ENCODE measurements around the gene HSF5.

The HSF5 gene

DNA sequence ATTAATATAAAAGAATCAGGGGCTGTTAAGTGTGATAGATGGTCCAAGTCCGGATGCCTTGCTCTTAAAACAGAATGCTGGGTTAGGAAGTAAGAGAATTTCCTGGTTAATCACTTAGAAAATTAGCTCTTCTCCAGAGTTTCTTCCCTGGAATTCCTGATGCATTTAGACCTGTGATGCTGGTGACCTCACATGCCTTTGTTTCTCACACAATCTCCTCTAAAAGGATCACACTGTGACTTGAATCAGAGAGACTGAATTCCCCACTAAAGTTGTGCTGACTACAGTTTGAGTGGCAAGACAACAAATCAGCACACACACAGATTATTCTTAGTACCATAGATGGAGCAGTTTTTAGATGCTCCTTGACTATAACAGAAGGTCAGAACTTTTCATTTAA is 66.5 kb downstream of the HSF5 start:
- TF ChIP-seq, protein P1, sequence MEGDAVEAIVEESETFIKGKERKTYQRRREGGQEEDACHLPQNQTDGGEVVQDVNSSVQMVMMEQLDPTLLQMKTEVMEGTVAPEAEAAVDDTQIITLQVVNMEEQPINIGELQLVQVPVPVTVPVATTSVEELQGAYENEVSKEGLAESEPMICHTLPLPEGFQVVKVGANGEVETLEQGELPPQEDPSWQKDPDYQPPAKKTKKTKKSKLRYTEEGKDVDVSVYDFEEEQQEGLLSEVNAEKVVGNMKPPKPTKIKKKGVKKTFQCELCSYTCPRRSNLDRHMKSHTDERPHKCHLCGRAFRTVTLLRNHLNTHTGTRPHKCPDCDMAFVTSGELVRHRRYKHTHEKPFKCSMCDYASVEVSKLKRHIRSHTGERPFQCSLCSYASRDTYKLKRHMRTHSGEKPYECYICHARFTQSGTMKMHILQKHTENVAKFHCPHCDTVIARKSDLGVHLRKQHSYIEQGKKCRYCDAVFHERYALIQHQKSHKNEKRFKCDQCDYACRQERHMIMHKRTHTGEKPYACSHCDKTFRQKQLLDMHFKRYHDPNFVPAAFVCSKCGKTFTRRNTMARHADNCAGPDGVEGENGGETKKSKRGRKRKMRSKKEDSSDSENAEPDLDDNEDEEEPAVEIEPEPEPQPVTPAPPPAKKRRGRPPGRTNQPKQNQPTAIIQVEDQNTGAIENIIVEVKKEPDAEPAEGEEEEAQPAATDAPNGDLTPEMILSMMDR (conservative IDR thresholded peaks at IDR 0.05; ENCODE audit: low read depth, low read length), result no peak
- DNase-seq (ENCODE audit: low read depth), result no peak
- no peak overlapping the region for H3K4me3 ChIP-seq (ENCODE audit: low read length)

DNA sequence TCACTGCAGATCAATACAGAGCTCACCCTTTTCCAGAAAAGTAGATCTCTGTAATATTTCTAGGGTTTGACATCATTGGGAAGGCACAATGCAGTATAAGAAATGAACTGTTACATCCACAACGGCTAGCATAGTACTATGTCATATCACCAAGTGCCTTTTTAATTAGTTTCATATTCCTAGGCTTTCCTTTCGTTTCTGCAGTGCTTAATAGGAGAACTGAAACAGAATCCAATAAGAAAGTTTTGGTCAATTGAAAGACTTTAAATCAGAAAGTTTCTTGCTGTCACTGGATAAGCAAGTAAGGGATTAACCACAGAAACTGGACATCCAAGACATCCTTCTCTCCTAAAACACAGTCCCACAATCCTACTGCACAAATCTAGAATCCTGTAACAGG is 67.4 kb downstream of the HSF5 start:
- no peak overlapping the region for H3K4me3 ChIP-seq (ENCODE audit: low read length)
- DNase-seq (ENCODE audit: low read depth), result no peak

DNA sequence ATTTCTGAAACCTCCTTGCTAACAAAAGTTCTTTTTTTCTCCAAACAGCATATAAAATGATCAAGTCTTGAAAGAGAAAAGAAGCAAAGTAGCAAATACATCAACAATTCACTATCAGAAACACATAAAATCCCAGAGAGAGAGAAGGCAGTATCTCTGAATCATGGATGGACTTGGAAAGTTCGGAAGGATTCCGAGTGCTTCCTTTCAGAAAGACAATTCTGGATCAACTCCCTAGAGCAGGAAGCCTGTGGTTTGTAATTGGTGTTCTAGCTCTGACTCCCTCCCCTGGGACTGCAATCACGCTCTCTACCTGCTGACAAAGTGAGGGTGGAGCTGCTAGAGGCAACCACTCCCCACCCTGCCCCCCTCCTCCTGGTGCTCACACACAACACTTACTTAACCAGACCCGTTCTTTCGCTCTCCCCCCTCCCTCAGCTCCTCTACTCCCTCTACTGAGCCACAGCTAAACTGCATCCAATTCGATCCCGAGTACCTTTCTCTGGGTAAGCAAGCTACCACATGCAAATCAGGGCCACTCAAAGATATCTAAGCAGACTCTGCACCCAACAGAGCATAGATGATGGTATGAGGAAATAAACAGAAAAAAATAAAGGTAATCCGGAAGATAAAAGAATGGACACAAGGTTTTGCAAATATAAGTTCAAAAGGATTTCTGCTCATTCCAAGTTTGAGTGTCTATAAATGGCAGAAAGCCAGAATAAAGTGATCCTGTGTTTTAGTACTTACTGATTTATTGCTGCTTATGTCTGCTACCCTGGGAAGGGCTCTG is 70.7 kb downstream of the HSF5 start, which contains the start of gene RNF43:
RNF43 (minus strand) TSS at position 235 of the 793 bp plus-strand sequence. CDS start 1,957 bp downstream, outside the sequence.
- peak; percentile 65 for DNase-seq (ENCODE audit: low read depth)
- TF ChIP-seq, protein P1 (conservative IDR thresholded peaks at IDR 0.05; ENCODE audit: low read depth, low read length), result peak; percentile 92
- H3K4me3 ChIP-seq (ENCODE audit: low read length), result peak within 1 kb of the TSS; percentile 36

More for the DNA sequence above, 67.4 kb downstream of the HSF5 start:
- TF ChIP-seq, protein P1 (conservative IDR thresholded peaks at IDR 0.05; ENCODE audit: low read depth, low read length), result no peak

DNA sequence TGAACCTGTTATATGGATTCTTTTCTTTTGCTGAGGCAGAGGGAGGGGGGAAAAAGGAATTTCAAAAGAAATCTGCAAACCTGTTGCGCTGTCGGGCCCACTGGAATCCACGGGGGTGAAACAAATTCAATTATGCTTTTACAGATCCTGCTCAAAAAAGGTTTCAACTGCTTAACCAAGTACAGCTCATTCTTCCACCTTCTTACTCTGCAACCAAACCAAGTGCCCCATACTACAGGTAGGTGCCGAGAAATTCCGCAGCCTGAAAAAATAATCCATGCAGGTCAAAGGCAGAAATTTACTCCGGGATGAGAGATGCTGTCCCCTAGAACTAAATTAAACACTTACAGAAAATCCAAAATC is 71.3 kb downstream of the HSF5 start:
- DNase-seq (ENCODE audit: low read depth), result no peak
- no peak overlapping the region for H3K4me3 ChIP-seq (ENCODE audit: low read length)
- TF ChIP-seq, protein P1 (conservative IDR thresholded peaks at IDR 0.05; ENCODE audit: low read depth, low read length), result no peak

DNA sequence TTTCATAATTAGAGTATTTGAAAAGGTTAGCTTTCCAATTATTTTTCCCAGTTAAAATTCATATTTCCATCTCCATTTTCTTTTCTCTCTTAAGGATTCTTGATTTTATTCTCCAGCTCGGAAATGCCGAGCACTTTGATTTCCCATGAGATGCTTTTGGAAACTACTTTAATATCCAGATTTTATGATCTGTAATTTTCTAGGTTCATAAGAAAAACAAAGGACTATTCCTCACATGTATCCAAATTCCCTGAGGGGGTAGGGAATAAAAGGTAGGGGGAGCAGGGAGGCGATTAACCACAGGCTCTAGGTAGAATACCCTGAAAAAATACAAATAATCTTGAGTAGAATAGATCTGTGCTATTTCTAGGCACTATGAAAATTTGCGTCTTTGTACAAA is 71.8 kb downstream of the HSF5 start:
- no peak for DNase-seq (ENCODE audit: low read depth)
- H3K4me3 ChIP-seq (ENCODE audit: low read length), result no peak overlapping the region

DNA sequence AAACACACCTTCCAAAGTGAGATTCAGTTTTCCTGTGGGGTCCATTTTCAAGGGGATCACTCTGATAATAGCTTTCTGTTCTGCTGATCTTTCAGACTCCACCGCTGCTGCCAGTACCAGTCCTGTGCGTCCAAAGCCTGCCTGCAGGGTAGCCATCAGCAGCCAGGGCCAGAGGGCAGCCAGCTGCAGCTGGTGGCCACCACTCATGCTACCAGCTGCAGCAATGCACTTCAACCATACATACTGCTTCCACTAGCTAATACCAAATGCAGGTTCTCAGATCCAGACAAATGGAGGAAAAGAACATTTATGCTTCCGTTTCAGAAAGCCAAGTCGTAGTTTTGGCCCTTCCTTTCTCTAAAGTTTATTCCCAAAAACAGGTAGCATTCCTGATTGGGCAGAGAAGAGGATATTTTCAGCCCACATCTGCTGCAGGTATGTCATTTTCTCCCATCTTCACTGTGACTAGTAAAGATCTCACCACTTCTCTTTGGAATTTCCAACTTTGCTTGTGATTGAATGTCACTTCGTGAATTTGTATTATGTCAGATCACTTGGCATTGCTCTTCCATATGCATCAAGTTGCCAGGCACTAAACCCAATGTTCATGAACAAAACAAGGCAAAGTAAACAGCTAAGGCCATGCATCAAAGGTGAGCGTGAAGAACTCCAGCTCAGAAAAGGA is 72.7 kb downstream of the HSF5 start:
- TF ChIP-seq, protein P1 (conservative IDR thresholded peaks at IDR 0.05; ENCODE audit: low read depth, low read length), result no peak
- H3K4me3 ChIP-seq (ENCODE audit: low read length), result no peak overlapping the region
- no peak for DNase-seq (ENCODE audit: low read depth)

More for the DNA sequence above, 71.8 kb downstream of the HSF5 start:
- TF ChIP-seq, protein P1 (conservative IDR thresholded peaks at IDR 0.05; ENCODE audit: low read depth, low read length), result no peak
